ENCODE measurements around the gene LRP1.
A peak's percentile ranks its signal among the peaks of the same experiment; 100 is the strongest.

LRP1 gene

DNA sequence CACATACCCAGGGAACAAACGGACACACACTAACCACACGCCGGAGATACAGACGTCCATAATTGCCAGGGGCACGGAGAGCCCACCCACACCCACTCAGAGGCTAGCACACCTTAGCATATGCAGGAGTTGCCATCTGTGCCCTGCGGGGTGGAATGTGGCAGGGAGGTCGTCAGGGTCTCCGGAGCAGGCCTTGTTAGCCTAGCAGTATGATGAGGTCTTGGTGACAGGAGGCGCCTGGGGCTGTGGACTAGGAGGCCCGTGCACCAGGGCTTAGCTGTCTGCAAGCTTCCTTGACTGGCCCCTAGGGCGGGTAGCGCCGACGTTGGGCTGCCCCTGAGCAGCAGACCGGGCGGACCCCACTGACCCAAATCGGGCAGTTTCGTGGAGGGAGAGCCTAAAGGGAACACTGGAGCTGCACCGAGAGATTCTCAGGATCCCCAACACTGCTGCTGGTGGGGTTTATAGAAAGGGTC is 112.7 kb downstream of the LRP1 start:
- DNase-seq = peak; percentile 90

DNA sequence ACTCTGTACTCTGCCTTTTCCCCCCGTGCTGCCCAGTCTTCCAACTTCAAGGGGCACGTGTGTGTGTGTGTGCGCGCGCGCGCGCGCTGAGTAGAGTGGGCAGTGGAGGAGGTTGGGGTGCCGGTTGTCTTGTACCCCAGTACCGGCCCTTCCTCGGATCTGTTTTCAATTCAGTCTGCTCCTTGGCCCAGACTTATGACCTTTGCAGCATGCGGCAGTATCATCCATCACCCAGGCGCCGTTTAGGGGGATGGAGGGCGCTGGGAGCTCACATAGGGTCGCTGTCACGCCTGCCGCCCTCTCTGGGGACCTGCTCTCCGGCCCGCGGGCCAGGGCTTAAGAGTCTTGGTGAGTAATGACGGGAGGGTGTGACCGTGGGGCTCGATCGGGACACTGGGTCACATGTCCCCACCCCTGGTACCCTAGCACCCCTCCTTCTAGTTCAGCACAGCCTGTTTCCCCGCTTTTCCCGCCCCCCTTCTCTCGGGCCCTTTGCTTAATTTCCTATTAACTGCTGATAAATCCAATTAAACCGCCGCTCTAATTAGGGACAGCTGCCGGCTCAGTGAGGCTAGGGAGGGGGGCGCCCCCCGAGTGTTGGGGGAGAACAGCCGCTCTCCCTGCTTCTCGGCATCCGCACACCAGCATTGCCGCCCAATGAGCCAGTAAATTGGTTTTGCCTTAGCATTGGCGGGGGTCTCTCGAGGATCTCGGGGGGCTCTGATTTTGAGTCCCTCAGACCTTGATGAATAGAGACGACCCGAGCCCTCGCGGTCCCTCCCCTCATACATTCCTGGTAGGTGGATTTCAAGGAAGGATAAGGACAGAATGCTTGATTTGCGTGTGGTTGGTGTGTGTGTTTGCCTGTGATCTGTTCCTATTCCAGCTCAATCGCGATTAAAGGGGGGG is 113.4 kb downstream of the LRP1 start:
- peak; percentile 96 for DNase-seq

DNA sequence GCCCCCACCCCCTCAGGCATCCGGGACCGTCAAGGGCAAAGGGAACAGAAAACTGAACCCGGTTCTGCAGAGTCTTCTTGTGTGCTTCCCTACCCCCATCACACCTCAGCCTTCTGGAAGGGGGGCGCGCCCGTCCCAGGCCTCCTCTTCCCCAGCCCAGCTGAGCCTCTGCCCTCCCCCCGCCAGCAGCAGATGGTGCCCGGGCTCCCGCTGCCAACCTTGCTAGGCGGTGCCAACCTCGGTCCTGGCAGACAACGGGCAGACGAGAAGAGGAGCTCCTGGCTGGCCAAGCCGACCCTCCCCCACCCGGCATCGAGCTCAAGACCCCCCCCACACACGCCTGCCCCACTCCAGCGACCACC is 114.0 kb downstream of the LRP1 start:
- no peak for DNase-seq

DNA sequence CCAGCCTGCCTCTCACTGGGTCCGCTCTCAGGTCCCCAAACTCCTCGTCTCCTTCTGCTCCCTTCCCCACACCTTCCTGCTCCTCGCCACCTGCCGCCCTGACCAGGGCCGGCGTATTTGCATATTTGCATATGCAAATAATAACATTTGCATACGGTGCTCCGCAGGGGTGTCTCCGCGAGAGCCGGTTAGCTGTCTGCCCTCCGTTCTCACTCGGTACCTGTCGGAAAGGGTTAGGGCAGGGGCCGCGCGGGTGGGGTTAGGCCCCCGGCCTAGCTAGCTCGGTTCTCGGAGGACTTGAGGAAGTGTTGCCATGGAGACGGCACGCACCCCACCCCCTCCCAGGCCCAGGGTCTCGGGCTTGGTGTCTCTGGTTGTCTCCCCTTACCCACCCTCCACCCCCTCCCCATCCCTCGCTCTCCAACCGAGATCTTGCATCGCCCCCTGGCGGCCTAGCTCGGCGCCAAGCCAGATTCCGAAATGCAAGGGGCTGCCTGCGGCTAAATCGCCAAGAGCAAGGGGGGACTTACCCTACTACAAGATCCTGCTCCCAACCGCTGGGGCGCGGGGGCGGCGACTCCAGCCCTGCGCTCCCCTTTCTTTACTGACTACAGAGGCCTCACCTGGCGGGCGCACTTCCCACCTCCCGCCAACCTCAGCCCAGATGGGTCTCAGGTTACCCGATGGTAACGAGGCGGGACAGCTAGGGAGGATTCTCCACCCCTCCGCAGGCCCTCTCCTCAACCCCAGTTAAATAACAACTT is 114.6 kb downstream of the LRP1 start:
- peak; percentile 96 for DNase-seq

DNA sequence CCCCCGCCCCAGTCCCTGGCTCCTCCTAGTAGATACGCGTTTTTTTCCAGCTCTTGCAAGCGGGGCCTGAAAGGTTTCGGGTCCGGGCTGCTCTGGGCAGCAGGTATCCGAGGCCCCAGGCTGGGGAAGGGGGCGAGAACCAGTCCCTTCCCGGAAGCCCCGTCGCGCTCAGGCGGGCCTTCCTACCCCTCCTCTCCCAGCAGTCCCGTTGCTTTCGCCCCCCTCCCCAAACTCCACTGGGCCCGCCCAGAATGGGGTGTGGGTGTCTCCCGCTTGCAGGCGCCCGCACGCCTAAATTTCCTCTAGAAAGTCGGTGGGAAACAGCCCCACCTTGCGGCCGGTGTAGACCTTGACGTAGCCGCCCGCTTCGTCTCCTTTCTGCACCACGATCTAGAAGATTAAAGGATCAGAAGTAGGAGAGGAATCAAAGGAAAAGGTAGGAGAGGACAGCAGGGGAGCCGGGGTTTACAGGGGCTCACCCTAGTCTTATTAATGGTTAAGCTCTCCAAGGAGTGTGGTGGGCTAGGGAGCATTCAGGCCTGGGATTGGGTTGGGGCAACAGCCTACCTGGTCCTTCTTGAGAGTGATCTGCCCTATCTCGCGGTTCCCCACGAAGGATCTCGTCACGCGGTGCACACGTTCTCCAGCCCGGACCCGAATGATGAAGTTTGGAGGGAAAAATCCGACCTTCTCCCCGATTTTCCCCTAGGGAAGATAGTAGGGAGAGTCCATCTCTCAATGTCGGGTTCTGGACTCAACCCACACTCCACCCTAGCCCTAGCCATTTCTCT is 115.4 kb downstream of the LRP1 start:
- DNase-seq = peak; percentile 96

DNA sequence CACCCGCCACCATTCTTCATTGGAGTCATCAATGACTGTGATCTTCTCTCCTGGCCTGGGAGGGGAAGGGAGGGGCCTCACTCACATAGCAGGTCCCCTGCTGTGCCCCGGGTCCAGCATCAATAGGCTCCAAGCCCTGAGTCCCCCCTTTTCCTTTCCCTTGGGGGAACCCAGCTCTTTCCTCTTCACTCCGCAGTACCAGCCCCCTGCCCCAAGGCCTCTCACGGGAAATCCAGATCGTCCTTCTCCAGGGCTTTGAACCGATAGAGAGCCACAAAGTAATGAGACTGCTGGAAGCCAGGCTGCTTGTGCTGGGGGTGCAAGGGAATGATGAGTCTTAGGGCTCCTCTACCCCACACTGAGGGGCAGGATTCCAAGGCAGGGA is 116.0 kb downstream of the LRP1 start:
- DNase-seq = no peak

DNA sequence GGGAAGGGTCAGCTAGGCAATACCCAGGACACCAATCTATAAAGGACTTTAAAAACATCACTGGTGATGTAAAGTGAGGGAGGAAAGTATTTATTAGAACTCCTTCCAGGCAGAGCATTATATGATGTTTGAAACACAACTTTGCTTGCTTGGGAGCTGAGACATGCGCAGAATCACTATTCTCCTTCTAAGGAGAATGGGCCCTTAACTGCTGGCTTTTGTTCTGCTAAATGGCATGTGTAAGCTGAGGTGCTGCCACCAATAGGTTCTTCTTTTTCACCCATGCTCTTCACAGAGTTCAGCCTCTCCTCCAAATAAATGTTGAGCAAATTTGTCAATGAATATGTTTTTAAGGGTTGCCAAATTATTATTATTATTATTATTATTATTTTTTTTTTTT is 118.8 kb downstream of the LRP1 start:
- DNase-seq = no peak

DNA sequence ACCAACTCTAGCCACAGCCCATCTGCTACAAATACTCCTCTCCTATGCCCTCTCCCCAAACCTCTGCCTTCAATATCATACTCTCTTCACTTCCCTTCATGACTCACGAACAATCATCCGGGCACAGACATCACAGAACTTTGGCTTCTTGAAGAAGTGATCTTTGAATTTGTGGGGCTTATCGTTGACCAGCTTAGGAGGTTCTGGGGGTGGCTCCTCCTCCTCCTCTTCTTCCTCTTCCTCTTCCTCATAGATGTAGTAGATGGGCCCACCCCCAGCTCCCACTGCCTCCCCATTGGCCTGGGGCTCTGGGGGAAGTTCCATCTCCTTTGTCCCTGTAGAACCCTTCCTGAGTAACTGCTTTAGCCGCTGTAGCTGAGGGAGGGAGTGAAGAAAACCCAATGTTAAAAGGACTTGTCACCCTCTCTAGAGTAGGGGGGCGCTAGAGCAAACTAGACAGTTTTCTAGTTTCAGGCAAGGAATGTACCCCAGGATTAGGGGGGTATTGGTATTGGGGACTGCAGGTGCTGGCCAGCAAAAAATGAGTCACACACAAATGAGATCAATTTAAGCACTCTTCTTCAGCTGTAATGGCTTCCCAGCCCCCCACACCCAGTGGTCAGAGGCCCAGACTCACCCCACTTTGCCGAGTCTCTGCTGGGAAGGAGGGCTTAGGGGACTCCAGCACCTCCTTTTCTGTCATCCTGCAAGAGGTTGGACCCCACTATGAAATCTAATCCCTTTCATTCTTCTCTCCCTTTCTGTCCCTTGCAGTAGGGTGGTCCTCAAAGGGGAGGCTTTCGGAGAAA is 120.9 kb downstream of the LRP1 start:
- no peak for DNase-seq

DNA sequence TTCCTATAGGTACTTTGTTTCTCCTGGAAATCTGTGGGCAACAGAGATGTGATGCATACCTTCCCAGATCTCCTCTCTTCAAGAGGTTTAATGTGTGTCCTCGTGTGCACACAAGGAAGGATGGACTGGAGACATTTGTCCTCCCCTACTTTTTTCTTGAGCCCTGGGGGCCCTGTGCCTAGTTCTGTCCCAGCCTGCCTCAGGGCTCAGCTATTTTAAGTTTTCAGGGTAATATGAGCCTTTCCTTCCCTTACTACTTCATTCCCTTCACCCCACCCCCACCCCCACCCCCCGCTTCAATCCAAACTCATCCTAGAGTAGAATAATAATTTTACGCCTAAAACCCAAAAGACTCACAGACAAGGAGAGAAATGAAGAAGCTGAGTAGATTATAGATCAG is 122.3 kb downstream of the LRP1 start:
- DNase-seq = no peak

DNA sequence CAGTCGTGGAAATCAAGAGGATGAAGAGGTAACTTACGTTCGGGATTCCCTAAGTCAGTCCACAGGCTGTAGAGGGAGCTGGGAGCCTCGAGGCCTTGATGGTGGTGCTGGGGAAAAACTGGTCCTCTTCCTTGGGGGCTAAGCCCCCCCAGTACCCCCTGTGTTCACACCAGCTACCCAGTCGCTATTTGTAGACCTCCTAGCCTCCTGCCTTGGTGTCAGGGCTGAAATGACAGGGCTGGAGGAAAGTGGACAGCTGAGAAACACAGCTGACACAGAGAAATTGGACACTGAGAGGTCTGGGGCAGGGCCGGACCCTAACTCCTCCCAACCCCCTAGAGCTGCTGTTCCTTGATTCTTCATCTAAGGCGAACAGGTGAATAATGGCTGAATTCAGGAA is 122.7 kb downstream of the LRP1 start, which contains the start of gene STAC3:
Gene STAC3, minus strand, starts transcription at position 232 of the 400 bp plus-strand sequence. CDS start 1,551 bp downstream, outside the sequence.
- no peak for DNase-seq

DNA sequence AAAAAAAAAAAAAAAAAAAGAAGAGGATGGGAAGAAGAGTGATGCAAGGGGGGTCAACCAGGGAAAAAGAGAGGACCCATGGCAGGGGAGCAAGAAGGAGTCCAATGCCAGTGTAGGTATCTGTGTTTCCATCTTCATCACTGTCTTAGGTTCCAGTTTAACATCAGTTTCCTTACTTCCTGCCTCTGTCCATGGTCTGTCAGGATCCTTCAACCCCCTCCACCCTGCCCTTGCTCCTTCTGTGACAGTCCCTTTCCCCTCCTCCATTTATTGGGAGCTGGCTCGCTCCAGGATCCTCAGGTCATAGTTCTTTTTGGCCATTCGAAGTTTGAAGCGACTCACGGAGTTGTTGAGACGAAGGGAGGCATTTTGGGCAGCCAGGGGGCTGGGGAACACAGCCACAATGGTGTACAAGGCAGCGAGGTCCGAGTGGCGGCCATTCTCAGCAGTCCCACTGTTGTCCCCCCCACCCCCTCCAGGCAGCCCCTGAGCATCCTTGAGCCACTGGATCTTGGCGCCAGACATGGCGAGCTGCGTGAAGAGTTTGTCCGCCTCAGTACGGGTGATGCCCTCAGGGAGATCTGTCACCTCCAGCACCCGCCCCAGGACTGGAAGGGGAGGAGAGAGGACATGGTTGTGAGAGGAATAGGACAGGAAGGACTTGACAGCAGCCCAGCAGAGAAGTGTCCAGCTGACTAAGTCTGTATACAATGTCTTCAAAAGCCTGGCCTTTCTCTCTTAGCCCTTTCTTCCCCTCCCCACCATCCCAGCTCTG is 126.4 kb downstream of the LRP1 start:
- no peak for DNase-seq

DNA sequence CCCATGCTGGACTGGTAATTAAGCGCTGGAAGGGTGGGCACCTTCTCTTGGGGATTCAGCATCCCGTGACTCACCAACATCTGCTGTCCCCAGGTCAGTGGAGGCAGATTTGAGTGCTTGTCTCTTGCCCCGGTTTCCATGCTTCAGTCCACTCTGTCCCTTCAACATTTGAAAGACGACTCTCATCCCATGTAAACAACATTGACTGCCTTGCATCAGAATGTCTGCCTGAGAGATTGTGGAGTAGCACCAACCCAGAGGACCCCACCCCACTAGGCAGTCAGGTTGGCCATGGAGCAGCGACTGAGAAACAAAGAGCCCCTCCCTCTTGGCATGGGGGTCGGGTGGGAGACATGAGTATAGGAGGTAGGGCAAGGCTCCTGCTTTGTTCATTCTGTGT is 127.6 kb downstream of the LRP1 start:
- no peak for DNase-seq

DNA sequence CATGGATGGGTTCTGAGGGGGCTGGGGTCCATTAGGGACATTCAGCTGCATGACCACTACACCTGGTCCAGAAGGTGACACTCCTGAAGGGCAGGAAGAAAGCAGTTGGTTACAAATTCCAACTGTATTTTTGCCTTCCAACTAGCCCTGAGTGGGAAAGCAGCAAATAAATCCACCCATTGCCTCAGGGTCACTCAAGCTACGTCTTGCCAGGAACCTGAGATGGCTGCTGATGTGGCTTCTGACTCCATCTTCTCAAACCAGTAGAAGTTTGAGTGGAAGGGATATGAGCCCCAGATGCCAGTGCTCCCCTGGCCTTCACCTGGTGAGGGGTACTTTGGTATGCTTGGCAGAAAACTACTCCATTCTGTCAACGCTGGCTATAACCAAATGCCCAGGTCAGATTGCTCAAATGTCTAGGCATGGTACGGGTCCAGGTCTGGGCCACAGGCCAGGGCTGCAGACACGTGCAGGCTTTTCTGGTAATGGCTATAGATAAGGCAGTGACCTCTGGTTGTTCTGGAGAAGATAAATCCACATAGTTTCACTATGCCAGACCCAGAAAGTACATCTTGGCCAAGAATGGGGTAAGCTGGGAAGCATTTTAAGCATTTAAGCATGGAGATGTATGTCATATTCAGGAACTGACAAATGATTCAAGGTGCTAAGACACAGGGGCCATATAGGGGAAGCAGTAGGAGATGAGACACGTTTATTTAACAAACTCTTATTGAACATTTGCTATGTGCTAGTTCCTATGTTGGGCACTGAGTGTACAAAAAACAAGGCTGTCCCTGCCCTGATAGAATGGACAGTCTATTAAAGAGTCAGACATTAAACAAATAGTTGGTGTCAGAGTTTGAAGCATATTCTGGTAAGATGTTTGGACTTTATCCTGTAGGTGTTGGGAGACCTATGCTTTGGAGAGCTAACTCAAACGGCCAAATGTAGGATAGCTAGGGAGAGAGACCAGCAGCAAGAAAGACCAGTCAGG is 131.0 kb downstream of the LRP1 start:
- no peak for DNase-seq

DNA sequence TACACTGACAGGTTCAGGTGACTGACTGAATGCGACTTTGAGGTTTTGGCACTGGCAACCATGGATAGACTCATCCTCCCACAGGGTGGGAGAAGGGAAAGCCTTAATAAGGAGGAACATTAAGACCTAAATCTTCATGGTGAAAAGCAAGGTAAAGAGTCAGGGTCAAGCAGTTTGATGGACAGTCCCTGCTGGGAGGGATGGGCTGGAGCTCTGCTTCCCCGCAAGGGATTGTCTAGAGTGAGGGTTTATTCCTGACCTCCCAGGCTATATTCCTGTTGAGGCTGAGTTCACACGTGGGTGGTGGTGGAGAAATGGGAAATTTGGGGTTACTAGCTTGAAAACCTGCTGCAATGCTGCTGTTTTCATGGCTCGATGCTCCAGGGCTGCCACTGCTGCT is 132.1 kb downstream of the LRP1 start:
- DNase-seq = no peak

DNA sequence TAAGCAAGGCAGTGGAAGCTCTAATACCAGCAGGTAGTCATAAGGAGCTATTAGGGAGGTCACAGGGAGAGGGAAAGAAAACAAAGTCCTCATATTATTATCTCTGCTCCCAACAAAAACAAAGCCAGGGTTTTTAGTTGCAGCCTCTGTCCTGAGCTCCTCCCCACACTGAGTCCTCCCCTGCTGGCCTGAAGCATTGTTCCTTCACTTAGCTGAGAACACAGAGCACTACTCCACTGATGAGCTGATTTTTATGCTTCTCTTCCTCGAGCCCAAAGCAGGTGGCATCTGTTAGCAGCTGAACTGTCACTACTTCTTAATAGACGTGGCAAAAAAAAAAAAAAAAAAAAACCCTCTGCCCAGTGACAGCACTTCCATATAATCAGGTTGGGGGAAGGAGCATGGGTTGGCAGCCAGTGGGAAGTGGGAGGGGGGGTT is 133.2 kb downstream of the LRP1 start:
- peak; percentile 52 for DNase-seq

DNA sequence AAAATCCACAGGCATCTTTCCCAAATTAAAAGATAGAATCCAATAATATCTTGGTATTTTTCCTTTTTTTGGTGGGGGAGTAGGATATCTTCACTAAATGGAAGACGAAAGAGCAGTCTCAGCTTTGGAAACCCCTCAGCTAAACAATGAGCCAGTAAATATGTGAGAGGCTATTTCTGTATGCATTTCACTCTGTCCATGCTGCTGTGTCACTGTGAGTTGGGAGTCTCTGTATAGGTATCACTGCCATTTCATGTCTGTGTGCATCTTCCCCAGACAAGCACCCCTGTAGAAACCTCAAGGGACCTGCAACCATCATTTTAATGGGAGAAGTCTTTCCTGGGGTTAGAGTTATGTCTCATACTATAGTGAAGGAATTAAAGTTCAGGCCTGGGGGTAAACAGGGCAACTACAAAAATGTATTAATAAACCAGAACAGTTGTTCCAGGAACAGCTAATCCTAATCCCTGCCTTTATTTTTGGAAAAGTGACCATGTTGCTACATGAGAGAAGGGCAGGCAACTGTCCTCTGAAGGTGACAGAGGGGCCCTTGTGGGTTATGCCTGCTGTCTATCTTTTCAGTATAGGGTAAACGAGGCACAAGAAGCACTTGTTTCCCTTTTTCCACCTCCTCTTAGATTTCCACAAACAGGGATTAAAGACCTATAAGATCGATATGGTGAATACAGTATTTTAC is 134.0 kb downstream of the LRP1 start:
- no peak for DNase-seq
